ENCODE results near the gene GNAZ.

DNA sequence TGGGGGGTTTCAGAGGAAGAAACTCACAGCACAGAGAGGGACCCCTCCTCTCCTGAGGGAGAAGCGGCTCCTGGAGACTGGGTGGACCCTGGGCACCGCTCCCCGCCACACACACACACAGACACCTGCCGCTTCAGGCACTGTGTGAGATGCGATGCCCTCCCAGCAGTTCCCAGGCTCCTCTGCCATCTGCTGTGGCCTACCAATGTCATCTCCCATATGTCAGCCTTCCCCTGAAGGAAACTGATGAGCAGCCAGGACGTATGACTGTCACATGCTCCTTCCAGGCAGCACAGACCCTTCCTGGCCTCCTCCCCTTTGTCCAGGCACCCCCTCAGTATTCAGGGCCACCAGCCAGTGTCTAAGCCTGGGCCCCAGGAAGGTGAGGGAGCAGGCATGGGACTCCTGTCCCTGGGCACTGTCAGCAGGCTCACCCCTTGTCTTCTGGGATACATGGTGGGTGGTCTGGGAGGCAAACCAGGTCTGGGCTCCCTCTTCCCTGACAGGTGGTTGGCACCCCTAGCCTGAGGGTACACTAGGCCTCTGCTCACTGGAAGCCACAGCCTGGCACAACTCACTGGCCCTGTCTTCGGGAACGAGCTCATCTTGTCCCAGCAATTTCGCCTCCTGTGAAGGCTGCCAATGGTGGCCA lies 98.2 kb downstream of the GNAZ start:
- TF ChIP-seq POLR2A (IDR thresholded peaks at IDR 0.05) (no peak), CTCF (IDR thresholded peaks at IDR 0.05) (no peak)
